ENCODE measurements around the gene RNF169.

The RNF169 gene
- total RNA-seq, result 93.1 to 129 (median 105) reads per million in 4 donors

- DNase-seq, result peak; percentile 78 to 93 (median 87)
Observed at GRCh38 chr11:74748211-74749126, at the start of gene RNF169. Gene RNF169 (plus strand): TSS chr11:74748849. CDS start chr11:74748881, 32 bp downstream.

- no peak for DNase-seq
Observed at GRCh38 chr11:74699615-74700396, 48.8 kb upstream of the RNF169 start.

GRCh38 chr11:74701351-74701750 is 47.3 kb upstream of the RNF169 start:
- DNase-seq, result no peak

DNA sequence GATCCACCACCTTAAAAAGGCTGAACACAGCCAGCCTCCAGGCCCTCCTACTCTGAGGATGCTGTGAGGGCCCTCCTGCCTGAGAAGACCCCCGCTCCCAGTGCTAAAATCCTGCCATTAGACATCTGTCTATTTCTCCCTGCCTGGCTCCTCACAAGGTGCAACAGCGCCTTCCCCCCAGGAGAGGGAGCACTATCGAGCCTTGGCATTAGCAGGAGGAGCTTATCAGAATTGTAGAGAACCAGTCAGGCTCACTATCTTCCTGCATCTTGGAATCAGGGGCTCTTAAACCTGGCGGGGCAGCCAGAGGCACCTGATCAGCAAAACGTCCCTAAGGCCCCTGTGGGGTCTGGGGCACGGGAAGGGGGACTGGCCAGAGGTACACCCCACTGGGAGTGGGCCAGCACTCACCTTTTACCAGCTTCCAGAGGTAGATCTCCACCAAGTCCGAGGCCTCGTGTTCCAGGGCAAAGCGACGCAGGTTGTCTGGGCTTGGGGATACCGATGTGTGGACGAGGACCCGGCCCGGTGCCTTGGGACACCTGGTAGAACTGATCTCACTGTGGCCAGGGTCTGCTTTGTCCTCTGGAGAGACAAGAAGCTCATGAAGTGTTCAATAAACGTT is 46.2 kb upstream of the RNF169 start:
- peak in 4 of 5 donors; percentile 25 to 46 (median 34) for DNase-seq

DNA sequence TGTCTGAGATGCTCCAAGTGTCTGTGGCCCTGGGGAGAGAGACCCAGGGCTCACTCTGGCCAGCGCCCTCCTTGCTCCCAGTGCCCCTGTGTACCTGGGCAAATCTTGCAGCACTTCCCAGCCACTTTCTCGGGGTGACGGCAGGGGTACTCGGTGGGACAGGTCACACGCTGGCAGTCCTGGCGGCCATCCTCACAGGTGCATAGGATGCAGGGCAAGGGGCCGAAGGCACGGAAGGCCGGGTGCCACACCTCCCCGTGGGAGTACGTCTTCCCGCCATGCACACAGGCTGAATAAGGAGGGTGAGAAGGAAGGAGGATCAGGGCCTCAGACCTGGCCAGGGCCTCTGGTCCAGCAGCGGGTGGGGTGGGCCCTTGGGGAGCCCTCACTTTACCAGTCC is 45.4 kb upstream of the RNF169 start:
- DNase-seq, result no peak

- no peak for DNase-seq
Observed at GRCh38 chr11:74707182-74707581, 41.5 kb upstream of the RNF169 start.

DNA sequence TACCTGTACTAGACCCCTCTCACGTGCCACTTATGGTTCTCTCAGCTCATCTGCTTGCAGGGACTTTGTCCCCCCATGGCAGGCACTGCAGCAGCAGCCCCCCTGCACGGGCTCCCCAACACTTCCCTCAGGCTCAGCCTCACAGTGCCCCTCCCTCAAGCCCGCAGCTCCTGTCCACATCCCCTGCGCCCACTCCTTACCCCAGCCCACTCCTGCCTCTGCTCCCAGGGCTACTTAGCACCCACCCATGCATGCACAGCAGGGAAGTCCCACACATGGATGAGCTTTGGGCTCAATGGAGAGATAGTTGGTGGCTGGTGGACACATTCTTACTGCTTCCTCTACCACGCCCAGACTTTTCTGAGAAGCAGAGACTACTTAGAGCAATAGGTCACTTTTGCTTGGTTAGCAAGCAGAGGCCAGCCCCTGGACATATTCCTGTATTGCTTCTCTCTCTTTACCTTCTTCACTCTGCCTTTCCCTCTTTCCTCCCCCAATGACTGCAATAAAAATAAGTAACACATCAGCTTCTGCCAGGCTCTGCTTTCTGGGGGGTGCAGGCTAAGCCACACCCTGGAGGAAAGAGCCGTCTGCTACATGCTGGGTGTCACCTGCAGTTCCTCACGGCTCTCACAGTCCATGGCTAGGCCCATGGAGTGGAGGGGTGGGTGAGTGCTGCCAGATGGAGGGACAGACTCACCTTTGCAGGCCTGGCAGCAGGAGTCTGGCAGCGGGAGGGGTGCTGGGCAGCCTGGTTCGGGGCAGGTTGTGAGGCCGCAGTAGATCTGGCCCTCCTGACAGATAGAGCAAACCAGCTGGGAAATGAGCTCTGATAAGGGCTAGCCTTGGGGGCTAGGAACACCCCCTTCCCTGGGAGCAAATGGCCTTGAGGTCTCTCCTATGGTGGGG is 40.8 kb upstream of the RNF169 start:
- DNase-seq, result no peak

- no peak for DNase-seq
Observed at GRCh38 chr11:74709175-74709574, 39.5 kb upstream of the RNF169 start.

GRCh38 chr11:74710281-74710938 is 38.2 kb upstream of the RNF169 start:
- no peak for DNase-seq

DNA sequence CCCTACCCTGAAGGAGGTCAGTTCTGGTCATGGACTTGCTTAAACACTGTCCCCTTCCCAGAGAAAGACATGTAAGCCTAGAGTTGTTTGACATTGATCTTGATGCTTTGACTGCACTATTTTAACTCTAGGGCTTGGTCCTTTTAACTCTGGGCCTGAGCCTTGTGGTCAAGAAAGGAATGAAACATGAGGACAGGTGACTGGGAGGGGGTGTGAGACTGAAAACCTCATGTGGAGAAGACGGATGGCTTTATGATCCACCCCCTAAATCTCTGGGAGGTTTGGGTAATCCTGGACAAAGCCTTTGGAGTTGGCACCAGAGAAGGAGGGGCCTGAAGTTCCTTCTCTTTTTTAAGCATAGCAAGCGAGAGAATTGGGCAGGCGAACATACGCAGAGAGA is 35.0 kb upstream of the RNF169 start:
- DNase-seq, result no peak

DNA sequence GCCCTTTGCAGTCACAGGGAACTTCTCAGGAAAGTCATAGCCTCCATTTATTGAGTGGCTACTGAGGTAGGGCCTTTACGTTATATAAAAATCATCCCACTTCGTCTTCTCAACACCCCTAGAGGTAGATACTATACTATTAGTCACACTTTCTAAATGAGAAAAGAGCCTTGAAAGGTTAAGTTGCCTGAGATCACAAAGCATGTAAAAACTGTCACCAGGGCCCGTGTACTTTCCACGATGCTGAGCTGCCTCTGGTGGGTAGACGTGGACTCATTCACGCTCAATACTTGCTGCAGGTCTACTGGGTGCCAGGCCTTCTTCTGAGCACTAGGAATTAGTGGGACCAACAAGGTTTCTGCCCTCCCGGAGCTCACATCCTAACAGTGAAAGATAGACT is 33.7 kb upstream of the RNF169 start:
- no peak for DNase-seq

- no peak for DNase-seq
Observed at GRCh38 chr11:74717221-74717969, 31.3 kb upstream of the RNF169 start.

GRCh38 chr11:74719011-74719410 is 29.6 kb upstream of the RNF169 start:
- DNase-seq, result no peak

- DNase-seq, result no peak
Observed at GRCh38 chr11:74720596-74721478, 27.8 kb upstream of the RNF169 start.

DNA sequence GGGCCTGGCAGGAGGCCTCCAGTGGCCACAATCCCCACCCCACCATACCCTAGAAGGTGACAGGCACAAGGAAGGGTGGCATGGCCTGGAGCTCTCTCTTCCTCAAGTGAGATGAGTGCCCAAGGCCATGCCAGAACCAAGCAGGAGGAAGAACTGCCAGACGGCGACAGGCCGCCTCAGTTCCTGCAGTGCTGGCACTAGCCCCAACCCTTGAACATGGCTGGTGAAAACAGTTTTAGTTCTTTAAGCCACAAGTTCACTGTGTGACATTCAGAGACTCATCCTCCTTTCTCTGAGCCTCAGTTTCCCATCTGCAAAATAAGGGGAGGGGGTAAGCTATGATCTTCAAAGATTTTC is 27.2 kb upstream of the RNF169 start:
- no peak for DNase-seq

- no peak for DNase-seq
Observed at GRCh38 chr11:74723511-74723910, 25.1 kb upstream of the RNF169 start.

- no peak for DNase-seq
Observed at GRCh38 chr11:74725701-74726100, 22.9 kb upstream of the RNF169 start.

DNA sequence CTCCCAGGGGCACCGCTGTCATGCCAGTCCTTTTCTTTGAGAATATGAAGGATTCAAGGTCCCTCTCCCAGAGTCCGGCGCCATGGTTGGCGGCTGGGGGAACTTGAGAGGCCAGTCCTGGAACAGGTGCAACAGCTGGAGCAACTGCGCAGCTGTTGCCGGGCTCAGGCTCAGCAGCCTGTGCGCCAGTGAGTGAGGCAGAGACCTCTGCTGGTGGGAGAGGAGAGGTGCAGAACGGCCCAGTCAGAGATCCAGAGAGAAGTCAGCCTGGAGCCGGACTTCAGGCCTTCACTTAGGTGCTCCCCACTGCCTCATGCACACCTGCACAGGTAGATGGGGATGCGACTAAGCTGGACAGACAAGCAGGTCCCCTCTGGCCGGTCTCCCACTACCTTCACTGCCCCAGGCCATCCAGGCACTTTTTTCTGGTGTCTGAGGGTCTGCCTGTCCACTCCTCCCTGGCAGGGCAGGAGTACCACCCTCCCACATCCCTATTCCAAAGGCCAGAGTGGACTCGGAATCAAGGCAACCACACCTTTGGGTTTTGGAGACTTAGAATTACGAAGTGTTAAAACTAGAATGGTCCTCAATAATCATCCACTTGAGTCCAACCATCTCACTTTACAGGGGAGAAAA is 22.0 kb upstream of the RNF169 start:
- peak in 4 of 5 donors; percentile 33 to 56 (median 35) for DNase-seq

DNA sequence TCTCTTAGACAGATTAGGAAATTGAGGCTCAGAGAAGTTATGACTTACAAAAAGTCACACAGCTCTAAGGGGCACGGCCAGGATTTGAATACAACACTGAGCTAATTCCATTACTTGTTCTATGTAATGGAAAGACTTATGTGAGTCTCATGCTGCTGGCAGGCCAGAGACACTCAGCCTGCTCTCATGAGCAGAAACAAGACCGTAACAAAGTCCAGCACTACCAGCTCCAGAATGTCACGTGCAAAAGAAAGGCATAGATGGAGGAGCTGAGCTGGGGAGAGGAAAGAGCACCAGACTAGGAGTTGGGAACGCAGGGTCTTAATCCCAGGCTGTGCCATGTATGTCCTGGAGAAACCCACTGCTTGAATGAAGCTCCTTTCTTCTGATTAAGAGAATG is 19.3 kb upstream of the RNF169 start:
- DNase-seq, result no peak

Data from T-helper 1 cell (primary cell).